Left forelimb (tissue), 1 donor: ENCODE measurements around the gene CNGA2.

Experiments used
- DNase-seq: peaks from one replicate; pipeline ENCODE4 v3.0.0-alpha.2; 2018; ENCODE audit warnings: low spot score

The CNGA2 gene

DNA sequence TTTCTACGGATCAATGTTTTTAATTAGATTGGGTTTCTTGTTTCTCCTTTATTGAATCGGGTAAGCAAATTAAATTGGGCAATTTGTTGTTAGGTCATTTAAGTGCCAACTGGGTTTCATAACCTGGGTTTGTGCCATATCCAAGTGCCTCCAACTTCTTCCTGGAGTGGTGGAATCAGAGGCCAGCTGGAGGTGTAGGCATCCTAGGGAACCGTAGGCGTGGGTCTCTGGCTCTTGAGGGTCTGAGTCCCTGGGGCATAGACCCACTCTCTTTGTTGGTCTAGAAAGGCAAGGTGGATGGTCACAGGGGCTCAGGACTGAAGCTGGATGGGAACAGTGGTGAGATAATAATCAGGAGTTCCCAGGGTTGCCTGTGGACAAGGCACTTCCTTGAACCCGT is 18.3 kb downstream of the CNGA2 start:
- DNase-seq: no peak

DNA sequence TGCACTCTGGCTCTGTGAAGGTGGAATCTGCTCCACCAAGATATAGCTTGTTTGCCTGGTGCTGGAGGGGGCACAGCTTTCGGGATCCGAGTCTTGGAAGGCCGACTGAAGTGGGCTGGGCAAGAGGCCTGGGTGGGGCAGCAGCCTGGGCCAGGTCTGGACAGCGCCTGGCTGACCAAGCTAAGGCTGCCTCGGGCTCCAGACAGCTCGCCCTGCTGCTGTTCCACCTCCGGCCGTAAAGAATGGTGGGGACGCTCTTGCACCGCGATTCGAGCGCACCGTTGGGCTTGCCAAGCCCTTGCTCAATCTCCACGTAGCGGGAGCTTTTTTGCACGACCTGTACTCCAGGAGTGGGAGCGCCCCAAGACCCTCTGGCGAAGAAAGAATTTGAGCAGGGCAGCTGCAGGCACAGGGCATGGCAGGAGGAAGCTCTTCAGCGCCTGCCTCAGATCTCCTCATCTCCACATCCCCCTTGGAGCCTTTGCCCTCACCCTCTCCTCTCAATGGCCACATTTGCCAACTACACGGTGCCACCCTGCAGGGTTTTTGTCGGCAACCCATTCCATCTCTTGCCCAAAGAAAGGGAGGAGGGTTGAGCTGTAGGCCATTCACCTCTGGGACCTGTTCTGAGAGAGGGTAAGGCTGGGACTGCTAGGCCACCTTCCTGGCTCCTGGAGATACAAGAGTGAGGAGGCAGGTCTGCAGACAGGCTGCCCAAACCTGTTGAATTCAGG is 18.9 kb downstream of the CNGA2 start:
- DNase-seq: peak; percentile 72

DNA sequence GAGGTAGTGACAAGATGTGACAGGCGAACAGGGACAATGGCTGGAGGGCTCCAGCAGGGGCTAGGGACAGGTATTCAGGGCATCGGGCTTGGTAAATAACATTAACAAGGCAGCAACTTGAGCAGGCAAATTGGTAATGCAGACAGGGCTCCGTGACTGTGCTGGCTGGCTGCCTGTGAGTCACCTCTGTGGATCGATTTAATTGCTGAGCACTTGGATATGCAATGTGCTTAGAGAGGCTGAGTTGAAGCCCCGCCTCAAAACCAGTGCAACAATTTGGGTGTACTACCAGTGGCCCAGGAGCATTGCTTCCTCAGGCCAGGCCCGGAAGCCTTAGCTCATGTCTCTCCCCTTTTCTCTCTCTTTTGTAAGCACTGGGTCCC is 19.5 kb downstream of the CNGA2 start:
- DNase-seq: no peak

DNA sequence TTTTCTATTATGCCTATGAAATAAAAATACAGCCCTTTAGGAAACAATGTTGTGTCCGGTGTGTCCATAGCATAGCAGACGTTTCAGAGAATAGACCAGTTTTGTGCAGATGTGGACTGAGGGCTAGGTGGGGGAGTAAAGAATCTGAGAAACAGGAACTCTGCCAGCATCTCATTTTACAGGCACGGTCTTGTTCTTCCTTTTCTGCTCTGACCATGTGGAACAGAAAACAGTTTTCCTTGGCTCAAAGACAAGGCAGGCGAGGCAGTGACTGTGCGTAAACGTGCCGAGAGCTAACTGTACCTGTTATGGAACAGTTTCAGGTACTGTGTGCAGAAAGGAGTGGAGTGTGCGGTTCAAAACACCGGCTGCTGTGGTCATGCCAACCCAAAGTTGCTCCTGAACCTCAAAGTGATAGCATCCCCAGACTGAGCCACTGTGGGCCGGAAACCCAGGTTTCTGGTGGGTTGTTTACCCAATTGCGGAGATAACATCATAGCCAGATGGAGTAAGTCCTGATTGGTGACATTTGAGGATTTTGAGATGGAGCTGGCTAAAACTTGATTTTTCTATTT is 20.2 kb downstream of the CNGA2 start:
- DNase-seq: no peak

DNA sequence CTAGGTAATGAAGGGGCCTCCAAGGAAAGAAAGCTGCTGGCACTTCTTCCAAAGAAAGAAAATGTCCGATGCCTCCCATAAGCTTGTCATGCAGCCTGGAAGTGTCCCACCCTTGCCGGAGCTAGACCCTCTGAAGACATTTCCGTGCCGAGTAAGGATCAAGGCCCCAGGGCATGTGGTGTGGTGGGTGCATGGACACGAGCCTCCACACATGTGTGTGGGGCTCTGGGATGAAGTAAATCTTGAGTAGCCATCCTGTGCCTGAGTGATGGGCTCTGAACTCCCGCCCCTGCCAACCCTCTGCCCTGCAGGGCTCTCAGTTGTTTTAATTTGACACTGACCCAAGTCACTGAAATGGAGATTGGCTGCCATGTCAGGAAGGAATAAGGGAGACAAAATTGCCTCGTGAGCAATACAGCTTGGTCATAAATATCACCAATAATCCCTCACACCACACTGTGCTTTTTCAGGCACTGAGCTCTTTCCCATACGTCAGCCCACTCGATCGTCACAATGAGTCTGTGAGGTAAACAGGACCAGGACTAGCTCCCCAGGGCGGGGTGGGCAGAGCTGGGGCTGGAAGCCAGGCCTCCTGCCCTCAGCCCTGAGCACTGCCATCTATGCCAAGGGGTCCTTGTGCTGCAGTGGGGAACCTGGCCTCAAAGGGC is 24.6 kb downstream of the CNGA2 start:
- no peak for DNase-seq

DNA sequence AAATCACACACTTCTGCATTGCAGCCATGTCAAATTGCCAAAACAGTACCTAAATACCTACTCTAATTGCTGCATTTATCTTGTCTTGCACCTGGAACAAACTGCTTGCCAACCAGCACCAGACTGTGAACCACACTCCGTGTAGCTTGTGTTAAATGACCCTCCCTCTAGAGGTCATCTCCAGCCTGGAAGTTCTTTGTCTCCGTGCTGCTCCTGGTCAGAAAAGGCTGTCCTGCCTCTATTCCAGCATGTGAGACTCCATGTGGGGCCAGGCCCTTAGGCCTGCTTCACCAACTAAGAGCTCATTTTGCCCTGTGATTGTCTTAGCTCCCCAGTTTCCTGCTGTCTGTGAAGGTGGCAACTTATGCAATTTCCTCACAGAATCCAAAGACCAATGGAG is 28.3 kb downstream of the CNGA2 start:
- no peak for DNase-seq

DNA sequence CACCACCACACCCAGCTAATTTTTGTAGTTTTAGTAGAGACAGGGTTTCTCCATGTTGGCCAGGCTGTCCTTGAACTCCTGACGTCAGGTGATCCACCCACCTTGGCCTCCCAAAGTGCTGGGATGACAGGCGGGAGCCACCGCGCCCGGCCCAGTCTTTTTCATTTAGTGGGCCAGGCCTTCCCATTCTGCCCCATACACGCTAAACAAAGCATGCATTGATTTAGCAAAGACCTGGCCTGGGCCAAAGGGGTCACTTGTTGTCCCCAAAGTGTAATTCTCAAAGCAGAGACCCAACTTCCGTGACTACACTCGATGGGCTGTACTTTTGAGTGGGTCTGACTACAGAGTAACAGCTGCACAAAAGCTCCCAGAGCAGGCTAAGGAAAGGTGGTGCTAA is 29.2 kb downstream of the CNGA2 start:
- DNase-seq: no peak

DNA sequence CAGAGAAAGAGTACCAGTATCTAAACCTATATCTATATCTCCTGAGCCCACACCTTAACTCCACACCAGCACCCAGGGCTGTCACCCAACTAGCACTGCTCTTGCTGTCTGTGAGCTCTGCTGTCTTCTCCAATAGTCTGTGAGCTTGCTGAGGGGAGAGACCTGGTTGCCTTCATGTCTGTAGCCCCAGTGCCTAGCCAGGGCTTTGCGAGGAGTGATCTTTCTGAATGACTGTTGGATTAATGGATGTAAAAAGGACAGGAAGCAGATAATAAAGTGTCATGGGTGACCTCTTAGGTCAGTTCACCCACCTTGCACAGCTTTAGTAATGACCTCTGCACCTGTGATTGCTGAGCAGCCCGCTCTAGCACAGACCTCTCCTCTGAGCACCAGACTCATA is 30.5 kb downstream of the CNGA2 start:
- no peak for DNase-seq

DNA sequence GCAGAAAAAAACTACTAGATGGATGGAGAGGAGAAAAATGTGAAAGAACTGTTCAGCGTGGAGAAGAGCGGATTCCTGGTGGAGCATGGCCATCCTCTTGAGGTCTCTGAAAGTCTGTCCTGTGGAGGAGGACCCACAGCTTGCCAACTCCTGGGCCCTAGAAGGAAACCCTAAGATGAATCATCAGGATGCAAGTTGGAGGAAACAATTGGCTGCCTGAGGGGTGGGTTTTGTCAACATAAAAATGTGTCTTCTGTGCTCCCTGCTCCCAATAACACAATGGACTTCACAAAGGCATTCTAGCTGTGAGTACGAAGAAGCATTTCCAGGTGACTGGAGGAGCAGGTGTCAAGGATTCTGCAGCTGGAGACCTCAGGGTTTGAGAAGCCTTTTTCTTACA is 37.2 kb downstream of the CNGA2 start:
- no peak for DNase-seq

DNA sequence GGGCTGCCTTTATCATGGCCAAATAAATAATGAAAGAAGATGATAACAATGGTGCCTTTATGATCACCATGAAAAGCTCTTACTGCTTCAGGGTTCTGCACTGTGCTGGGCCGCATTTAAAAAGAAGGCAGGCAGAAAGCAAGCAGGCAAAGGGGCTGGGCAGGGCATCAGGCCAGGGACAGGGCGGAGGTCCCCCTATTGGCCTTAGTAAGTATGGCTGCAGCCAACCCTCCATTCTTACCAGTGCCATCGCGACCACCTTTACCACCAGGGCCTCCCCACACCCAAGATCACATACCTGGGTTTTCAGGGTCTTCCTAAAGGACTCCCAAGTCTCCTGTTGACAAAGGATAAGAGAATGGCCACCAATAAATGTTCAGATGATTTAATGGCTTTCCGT is 38.9 kb downstream of the CNGA2 start:
- no peak for DNase-seq

DNA sequence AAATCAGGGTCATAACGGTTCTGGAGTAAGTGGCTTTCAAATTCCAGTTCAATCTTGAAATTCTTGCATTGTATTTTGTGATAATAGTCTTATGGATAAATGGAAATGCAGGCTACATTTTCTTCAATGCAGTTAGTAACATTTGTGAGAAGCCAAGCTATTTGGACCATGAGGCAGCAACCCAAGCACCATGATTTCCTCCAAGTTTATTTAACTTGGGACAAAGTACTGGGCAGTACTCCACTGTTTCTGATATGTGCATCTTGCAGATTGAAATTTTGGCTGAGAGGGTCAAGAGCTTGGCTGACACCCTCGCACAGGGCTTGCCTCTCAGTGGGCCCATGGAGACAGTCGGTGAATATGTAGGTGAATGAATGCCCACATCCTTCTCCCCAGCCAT is 39.9 kb downstream of the CNGA2 start:
- no peak for DNase-seq

DNA sequence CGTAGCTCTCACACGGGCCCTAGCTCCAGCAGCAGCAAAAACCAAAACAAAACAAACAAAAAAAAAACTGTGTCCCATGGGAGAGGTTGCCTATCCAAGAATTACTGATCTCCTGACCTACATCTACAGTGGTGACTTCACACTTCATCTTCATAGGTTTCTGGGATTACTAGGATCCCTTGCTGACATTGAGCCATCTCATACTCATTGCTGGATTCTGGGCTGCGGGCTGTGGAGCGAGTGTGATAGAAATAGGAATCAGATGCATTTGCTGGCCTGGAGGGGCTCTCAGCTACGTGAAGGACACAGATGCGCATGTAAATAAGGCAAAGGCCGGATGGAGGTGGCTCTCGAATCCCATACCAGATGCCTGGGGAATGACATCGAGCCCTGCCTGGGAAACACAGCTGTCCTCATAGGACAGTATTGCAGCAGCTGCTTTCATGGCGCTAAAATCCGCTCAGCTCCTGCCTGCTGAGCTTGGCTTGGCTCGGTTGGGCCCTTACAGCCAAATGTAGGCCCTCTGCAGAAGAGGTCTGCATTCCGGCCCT is 41.7 kb downstream of the CNGA2 start:
- DNase-seq: peak; percentile 77

DNA sequence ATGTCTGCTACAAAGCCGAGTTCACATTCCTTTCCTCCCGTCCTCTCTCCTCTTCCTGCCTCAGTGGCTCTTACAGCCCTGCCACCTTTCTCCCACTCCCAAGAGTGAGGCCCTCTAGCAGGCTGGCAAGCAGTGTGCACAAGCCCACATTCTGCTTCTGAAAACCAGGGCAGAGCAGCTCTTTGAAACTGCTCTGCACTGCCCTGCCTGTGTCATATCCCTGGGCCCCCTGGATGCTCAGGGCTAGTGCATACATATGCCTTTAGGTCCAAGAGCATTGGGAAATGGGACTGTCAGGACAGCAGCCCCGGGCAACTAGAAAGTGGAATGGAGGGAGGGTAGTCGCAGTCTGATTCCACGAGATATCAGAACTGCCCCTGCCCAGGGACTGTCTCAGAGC is 42.4 kb downstream of the CNGA2 start:
- no peak for DNase-seq

DNA sequence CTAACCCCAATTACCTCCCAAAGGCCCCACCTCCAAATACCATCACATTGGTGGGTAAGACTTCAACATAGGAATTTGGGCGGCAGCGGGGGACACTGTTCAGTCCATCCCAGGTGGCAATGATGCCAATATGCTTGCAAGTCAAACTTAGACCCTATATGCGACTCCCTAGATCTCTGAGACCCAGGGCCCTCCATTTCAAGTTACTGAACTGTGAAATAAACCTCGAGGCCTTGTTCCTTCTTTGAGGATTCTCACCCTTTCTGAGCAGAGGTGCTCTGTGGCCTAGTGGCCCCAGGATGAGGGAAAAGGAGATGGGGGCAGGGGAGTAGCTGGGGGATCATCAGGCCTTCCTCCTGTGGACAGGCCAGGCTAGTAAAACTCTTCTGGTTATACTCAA is 44.7 kb downstream of the CNGA2 start:
- no peak for DNase-seq

DNA sequence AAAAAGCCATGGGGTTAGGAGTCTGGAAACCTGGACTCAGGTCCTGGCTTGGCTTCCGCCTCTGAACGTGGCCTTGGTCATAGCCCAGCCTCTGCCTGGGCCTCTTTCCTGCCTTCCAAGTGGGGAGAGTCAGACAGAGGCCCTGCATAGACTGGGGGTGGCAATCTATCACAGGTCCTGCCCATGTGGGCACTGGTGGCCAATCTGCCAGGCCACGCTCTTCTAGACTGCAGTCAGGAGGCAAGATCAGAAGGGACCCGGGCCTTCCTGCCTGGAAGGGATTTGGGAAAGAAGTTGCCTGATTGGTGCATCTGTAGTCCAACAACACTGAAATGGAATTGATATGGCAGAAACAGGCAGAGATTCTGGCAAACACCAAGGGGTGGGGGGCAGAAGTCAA is 46.1 kb downstream of the CNGA2 start:
- no peak for DNase-seq

DNA sequence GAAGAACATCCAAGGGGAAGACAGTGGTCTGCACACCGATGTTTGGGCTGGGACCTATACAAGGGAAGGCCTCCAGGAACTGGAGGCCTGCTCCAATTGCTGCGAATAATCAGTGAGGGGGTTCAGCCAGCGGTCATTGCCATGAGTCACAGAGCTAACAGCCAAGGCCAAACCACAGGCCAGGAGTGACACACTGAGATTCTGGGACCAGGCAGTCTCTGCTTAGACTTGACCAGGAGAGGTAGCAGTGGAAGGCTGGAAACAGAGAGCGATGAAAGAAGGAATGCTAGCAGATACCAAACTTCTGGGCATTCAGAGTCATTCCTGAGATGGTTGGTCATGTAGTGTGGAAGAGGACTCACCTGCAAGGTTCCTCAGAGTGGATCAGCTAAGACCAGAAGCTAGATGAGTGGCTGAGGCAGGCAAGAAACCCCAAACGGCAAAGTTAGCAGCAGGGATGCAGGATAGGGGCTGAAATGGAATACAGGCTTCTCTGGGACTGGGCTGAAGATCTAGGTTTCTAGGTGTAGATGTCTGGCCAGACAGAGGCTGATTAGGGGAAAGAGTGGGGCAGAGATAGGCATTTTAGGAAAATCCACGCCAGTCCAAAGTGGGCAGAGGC is 54.7 kb downstream of the CNGA2 start:
- peak; percentile 79 for DNase-seq

DNA sequence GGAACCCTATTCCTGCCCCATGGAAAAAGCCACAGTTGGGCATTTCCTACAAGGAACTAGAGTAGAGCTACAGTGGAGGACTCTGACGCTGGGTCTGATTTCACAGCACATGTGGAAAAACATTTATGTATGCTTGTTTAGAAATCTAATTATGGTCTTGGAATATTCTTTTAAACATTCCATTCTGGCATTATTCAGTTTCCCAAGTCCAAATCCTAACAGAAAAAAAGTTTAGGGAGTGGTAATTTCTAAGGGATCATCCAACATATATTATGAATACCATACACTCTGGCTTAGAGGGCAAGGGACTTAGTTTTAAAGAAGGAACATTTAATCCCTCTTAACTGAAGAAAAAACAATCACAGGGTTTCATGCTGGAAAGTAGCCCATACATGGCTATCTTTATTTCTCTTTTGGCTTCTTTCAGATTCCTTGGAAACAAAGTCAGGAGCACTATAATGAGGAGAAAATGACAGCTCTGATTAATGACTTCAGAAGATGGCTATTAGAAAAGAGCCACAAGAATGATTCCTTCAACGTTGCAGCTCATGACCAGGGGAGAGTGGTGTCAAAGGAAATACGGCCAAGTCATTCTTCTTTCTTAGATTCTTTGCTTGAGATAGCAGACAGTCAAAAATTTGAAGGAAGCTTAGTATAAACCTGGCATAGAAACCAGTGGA is 56.1 kb downstream of the CNGA2 start:
- DNase-seq: no peak

DNA sequence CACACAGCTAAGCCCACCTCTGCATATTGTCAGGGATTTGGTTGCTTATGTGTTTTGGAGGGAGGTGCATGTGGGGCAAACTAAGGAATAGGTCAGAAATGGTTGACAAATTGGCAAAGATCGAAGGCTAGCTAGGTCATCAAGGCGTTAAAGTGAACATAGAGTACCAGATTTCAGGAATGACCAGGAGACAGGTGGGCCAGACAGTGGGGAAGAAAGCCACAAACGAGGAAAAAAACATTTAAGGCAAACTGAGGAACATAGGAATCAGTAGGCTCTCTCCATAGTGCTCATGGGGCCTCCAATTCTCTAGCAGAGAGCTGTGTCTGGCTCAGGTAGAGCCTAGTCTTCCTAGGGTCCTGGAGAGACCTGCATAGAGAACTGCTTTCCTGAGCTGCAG is 57.4 kb downstream of the CNGA2 start:
- DNase-seq: no peak

DNA sequence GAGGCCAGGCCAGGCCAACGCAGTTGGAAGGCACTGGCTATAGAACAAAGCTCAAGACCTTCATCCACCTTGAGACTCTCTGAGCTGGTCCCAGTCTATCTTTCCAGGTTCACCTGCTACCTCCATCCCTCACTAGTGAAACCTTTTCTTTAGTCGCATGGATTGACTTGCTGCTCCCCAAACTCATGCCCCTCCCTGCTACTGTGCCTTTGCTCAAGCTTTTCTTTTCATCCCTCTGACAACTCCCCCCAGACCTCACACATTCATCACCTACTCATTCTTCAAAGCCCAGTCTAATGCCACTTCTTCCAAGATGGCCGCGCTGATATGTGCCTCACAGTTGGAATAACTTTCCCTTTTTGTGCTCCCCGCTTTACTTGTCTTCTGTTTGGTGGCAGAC is 58.0 kb downstream of the CNGA2 start:
- no peak for DNase-seq

DNA sequence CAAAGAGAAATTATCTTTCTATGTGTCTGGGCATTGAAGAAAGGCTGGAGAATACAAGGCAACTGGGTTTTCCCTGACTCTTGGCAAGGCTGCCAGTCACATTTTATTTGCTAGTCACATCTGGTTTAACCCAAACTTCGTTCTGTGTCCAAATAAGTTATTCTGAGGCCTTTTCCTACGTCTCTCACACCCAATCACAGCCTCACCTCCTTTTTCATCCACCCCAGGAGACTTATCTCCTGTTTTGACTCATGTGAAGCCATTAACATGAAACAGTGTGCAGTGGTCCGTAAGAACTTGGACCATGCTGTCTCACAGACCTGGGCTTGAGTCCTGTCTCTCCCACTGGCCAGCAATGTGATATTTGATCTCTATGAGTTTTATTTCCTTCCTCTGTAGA is 59.3 kb downstream of the CNGA2 start:
- no peak for DNase-seq
